Neural cell (in vitro differentiated cells): Measurements from ENCODE around the gene EPAS1. TPM values are rescaled to one million over a fixed set of nuclear protein-coding genes. Genes with fewer than 3 reads are reported as not detected.

Experiments
- H2AFZ ChIP-seq: fragments of 200-600, 300-800 bp; sonication (generic), shearing (Covaris generic); 2 replicates; pipeline ENCODE4 v1.6.0; 2014; ENCODE audit warnings: low read depth, mild to moderate bottlenecking, antibody characterized with exemption, low read length, moderate library complexity
- H3F3A ChIP-seq: fragments of 200-600 bp; shearing (Covaris generic); 2 replicates; pipeline ENCODE4 v1.6.1; 2016; ENCODE audit warnings: mild to moderate bottlenecking, moderate library complexity, mixed read lengths, antibody characterized with exemption, low read length; ENCODE audit not compliant: insufficient read depth, poor library complexity, severe bottlenecking
- H3K27ac ChIP-seq: fragments of 200-600, 300-800 bp; sonication (generic), shearing (Covaris generic); 2 replicates; pipeline ENCODE4 v1.5.1; 2014; ENCODE audit warnings: mild to moderate bottlenecking, low read length, moderate library complexity
- H3K27me3 ChIP-seq: fragments of 300-800, 200-600 bp; sonication (generic), shearing (Covaris generic); 2 replicates; pipeline ENCODE4 v1.6.0; 2014; ENCODE audit warnings: mild to moderate bottlenecking, low read depth, low read length, moderate library complexity; ENCODE audit not compliant: insufficient read depth
- H3K36me3 ChIP-seq: fragments of 300-800, 200-600 bp; sonication (generic), shearing (Covaris generic); 2 replicates; pipeline ENCODE4 v1.5.1; 2014; ENCODE audit warnings: mild to moderate bottlenecking, antibody characterized with exemption, low read length, moderate library complexity; ENCODE audit not compliant: insufficient read depth
- H3K4me2 ChIP-seq: fragments of 300-800, 200-600 bp; sonication (generic), shearing (Covaris generic); 2 replicates; pipeline ENCODE4 v1.6.0; 2014; ENCODE audit warnings: mild to moderate bottlenecking, low read length
- H3K4me3 ChIP-seq: fragments of 300-800, 200-600 bp; sonication (generic), shearing (Covaris generic); 2 replicates; pipeline ENCODE4 v1.5.1; 2014; ENCODE audit warnings: mild to moderate bottlenecking, low read length, moderate library complexity
- H3K79me2 ChIP-seq: fragments of 200-600 bp; shearing (Covaris generic); replicated peaks from 2 replicates; pipeline ENCODE4 v1.6.0; 2014; ENCODE audit warnings: mild to moderate bottlenecking, low read length, moderate library complexity; ENCODE audit not compliant: insufficient read depth
- H3K9ac ChIP-seq: fragments of 300-800, 200-600 bp; sonication (generic), shearing (Covaris generic); 2 replicates; pipeline ENCODE4 v1.6.1; 2016; ENCODE audit warnings: mild to moderate bottlenecking, low read length, mixed read lengths
- H3K9me2 ChIP-seq: fragments of 200-600 bp; shearing (Covaris generic); 2 replicates; pipeline ENCODE4 v1.6.1; 2016; ENCODE audit warnings: mild to moderate bottlenecking, low read length, mixed read lengths; ENCODE audit not compliant: insufficient read depth
- H3K9me3 ChIP-seq: fragments of 200-600, 300-800 bp; sonication (generic), shearing (Covaris generic); 2 replicates; pipeline ENCODE4 v1.6.1; 2016; ENCODE audit warnings: mild to moderate bottlenecking, mixed run types, low read length, moderate library complexity, mixed read lengths
- H4K20me1 ChIP-seq: fragments of 200-600 bp; shearing (Covaris generic); 2 replicates; pipeline ENCODE4 v1.6.1; 2016; ENCODE audit warnings: mild to moderate bottlenecking, mixed run types; ENCODE audit not compliant: insufficient read depth
- CTCF ChIP-seq: fragments of 450-650 bp; IDR thresholded peaks from 2 replicates; pipeline ENCODE4 v1.5.1; 2014; ENCODE audit warnings: antibody characterized with exemption, mild to moderate bottlenecking, moderate library complexity; ENCODE audit not compliant: poor library complexity, severe bottlenecking
- EP300 ChIP-seq: fragments of 450-650 bp; conservative IDR thresholded peaks from 2 replicates; pipeline ENCODE4 v1.6.1; 2014; ENCODE audit warnings: antibody characterized with exemption, mild to moderate bottlenecking, moderate library complexity; ENCODE audit not compliant: poor library complexity, severe bottlenecking
- EZH2 ChIP-seq: fragments of 200-600, 300-800 bp; shearing (Covaris generic), sonication (generic); IDR thresholded peaks from 2 replicates; pipeline ENCODE4 v1.6.1; 2014; ENCODE audit warnings: antibody characterized with exemption, low read length, borderline replicate concordance, mild to moderate bottlenecking; ENCODE audit not compliant: insufficient read depth, poor library complexity, severe bottlenecking
- MXI1 ChIP-seq: fragments of 450-650 bp; conservative IDR thresholded peaks from 2 replicates; pipeline ENCODE4 v1.6.1; 2014; ENCODE audit warnings: antibody characterized with exemption, mild to moderate bottlenecking; ENCODE audit not compliant: poor library complexity, severe bottlenecking
- POLR2AphosphoS5 ChIP-seq: IDR thresholded peaks from 2 replicates; pipeline ENCODE4 v1.6.1; 2012
- RAD21 ChIP-seq: fragments of 450-650 bp; conservative IDR thresholded peaks from 2 replicates; pipeline ENCODE4 v1.6.1; 2014; ENCODE audit warnings: antibody characterized with exemption, mild to moderate bottlenecking, moderate library complexity
- SMC3 ChIP-seq: fragments of 450-650 bp; conservative IDR thresholded peaks from 2 replicates; pipeline ENCODE4 v1.6.1; 2014; ENCODE audit warnings: antibody characterized with exemption, mild to moderate bottlenecking, moderate library complexity; ENCODE audit not compliant: poor library complexity
- TAF1 ChIP-seq: IDR thresholded peaks from 2 replicates; pipeline ENCODE4 v1.6.1; 2012; ENCODE audit warnings: low read depth
- polyA plus RNA-seq: library from polyadenylated mRNA; depleted of rRNA; stranded (reverse); fragments of >200 nt; gene quantifications from 2 replicates; pipeline ENCODE4 v1.2.3, GENCODE V29; 2014
- TF ChIP-seq, protein P1 (sequence below): IDR thresholded peaks from 2 replicates; pipeline ENCODE4 v1.6.1; 2012; ENCODE audit warnings: borderline replicate concordance

EPAS1 gene
- polyA plus RNA-seq, 1 donor from 2014 or later: not detected

DNA sequence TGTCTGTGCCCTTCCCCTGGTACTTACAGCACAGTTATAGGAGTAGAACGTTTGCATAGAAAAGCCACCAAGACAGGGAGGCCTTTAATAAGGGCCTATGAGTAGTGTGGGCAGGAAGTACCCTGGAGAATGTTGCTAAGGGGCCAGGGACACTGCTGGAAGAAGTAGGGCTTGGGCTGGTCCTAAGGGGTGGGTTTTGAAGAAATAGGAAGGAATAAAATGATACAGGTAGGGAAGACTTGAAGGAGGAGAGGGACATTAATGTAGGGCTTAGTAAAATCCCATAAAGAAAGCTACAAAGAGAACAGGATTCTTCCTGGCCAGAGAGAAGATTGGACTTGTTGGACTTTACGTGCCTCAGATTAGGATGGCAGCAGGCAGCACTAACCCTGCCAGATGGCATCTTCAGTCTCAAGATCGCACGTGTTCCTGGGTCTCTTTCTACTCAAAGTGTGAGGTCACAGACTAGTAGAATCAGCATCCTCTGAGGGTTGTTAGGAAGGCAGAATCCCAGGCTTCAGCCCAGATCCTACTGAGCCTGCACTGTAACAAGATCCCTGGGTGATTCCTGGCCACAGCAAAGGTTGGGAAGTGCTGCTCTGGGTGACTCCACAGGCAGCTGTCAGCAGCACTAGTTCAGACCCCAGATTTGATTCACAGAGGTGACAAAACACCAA is 39.2 kb downstream of the EPAS1 start:
- no peaks in the 10 kb centered on the region for H3F3A ChIP-seq
- no peaks in the 10 kb centered on the region for H3K36me3 ChIP-seq
- no peaks in the 10 kb centered on the region for H3K79me2 ChIP-seq
- no peak overlapping the region for H3K4me3 ChIP-seq
- H3K27me3 ChIP-seq: no peaks in the 10 kb centered on the region
- H3K4me2 ChIP-seq: no peak overlapping the region
- H2AFZ ChIP-seq: no peak overlapping the region
- H4K20me1 ChIP-seq: no peaks in the 10 kb centered on the region
- H3K9ac ChIP-seq: no peak overlapping the region
- no peak for TF ChIP-seq EZH2
- no peak for TF ChIP-seq CTCF
- no peak for TF ChIP-seq POLR2AphosphoS5
- TF ChIP-seq MXI1: no peak
- no peak for TF ChIP-seq RAD21
- no peak for TF ChIP-seq TAF1
- TF ChIP-seq, protein P1, sequence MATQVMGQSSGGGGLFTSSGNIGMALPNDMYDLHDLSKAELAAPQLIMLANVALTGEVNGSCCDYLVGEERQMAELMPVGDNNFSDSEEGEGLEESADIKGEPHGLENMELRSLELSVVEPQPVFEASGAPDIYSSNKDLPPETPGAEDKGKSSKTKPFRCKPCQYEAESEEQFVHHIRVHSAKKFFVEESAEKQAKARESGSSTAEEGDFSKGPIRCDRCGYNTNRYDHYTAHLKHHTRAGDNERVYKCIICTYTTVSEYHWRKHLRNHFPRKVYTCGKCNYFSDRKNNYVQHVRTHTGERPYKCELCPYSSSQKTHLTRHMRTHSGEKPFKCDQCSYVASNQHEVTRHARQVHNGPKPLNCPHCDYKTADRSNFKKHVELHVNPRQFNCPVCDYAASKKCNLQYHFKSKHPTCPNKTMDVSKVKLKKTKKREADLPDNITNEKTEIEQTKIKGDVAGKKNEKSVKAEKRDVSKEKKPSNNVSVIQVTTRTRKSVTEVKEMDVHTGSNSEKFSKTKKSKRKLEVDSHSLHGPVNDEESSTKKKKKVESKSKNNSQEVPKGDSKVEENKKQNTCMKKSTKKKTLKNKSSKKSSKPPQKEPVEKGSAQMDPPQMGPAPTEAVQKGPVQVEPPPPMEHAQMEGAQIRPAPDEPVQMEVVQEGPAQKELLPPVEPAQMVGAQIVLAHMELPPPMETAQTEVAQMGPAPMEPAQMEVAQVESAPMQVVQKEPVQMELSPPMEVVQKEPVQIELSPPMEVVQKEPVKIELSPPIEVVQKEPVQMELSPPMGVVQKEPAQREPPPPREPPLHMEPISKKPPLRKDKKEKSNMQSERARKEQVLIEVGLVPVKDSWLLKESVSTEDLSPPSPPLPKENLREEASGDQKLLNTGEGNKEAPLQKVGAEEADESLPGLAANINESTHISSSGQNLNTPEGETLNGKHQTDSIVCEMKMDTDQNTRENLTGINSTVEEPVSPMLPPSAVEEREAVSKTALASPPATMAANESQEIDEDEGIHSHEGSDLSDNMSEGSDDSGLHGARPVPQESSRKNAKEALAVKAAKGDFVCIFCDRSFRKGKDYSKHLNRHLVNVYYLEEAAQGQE: no peak
- no peak for TF ChIP-seq SMC3
- TF ChIP-seq EP300: no peak
- H3K9me2 ChIP-seq: no peaks in the 10 kb centered on the region
- H3K27ac ChIP-seq: no peak overlapping the region
- no peaks in the 10 kb centered on the region for H3K9me3 ChIP-seq

DNA sequence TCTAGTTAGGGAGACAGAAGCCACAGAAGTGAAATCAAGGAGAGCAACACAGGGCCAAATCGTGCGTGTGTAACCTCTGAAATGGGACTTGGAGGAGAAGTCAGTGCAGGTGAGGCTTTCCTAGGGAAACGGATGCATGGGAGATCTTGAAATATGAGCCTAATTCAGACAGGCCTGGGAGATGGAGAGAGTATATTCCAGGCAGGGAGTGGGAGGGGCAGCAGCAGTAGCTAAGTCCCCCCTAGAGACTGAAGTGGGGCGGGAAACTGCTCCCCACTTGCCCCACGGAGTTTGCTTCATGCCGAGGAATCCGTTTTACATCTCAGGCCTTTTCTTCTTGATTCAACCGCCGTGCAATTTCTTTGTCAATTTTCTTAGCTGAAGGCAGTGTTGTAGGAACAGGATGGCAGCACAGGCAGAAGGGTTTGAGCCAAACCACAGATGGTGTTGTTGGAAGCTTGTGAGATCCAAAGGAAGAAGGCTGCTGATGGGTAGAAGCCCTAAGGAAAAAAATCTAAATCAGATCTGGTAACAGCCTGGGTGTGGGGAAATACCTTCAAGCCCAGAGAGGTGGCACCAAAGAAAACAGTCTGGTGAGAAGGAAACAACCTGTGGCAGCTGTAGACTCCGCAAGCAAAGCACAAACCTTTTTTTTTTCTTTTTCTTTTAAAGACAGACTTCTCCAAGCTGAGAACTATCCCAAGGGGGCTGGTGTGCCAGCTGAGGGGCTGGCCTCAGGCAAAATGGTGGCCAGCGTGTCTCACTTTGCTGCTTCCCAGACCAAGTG is 40.2 kb downstream of the EPAS1 start:
- no peaks in the 10 kb centered on the region for H3K9me2 ChIP-seq
- H3K9ac ChIP-seq: no peak overlapping the region
- H3K36me3 ChIP-seq: no peaks in the 10 kb centered on the region
- H3K4me3 ChIP-seq: no peak overlapping the region
- H3K27ac ChIP-seq: no peak overlapping the region
- no peaks in the 10 kb centered on the region for H3K27me3 ChIP-seq
- no peaks in the 10 kb centered on the region for H3K9me3 ChIP-seq
- no peaks in the 10 kb centered on the region for H3K79me2 ChIP-seq
- no peak for TF ChIP-seq CTCF
- TF ChIP-seq POLR2AphosphoS5: no peak
- no peak for TF ChIP-seq RAD21
- TF ChIP-seq, protein P1: no peak
- TF ChIP-seq MXI1: no peak
- no peak for TF ChIP-seq TAF1
- no peak for TF ChIP-seq EP300
- no peak for TF ChIP-seq EZH2
- TF ChIP-seq SMC3: no peak
- no peaks in the 10 kb centered on the region for H3F3A ChIP-seq
- H2AFZ ChIP-seq: no peak overlapping the region
- no peaks in the 10 kb centered on the region for H4K20me1 ChIP-seq
- H3K4me2 ChIP-seq: no peak overlapping the region
